Cardiac muscle cell (in vitro differentiated cells and primary cell): ENCODE data around the gene SV2B. TPM values are rescaled to one million over a fixed set of nuclear protein-coding genes. Genes with fewer than 3 reads are reported as not detected.

Experiments
- DNase-seq, 2 donors: peaks; one replicate each; pipeline versions ENCODE4 v3.0.0 to v3.0.0-alpha.2; 2010 to 2017; ENCODE audit warnings: low read depth in 1 of 2, low spot score in 1 of 2
- H3K27ac ChIP-seq: fragments of 200-600 bp; sonication (generic); 2 replicates; pipeline ENCODE4 v1.5.1; 2016
- H3K27me3 ChIP-seq: fragments of 200-600 bp; sonication (generic); 2 replicates; pipeline ENCODE4 v1.6.0; 2016; ENCODE audit warnings: control low read depth
- H3K36me3 ChIP-seq: fragments of 200-600 bp; sonication (generic); 2 replicates; pipeline ENCODE4 v1.5.1; 2016; ENCODE audit warnings: control low read depth
- H3K4me1 ChIP-seq: fragments of 200-600 bp; sonication (generic); 2 replicates; pipeline ENCODE4 v1.8.1; 2017; ENCODE audit warnings: low read depth, mild to moderate bottlenecking, mixed run types
- H3K4me3 ChIP-seq: fragments of 200-600 bp; sonication (generic); 2 replicates; pipeline ENCODE4 v1.5.1; 2016; ENCODE audit warnings: mild to moderate bottlenecking
- H3K9me3 ChIP-seq: fragments of 200-600 bp; sonication (generic); 2 replicates; pipeline ENCODE4 v1.5.1; 2017; ENCODE audit warnings: low read depth, mild to moderate bottlenecking, control low read depth
- CTCF ChIP-seq: IDR thresholded peaks from 2 replicates; pipeline ENCODE4 v1.5.1; 2012; ENCODE audit warnings: low read depth, mild to moderate bottlenecking, low read length
- polyA plus RNA-seq: library from polyadenylated mRNA; unstranded; fragments of >200 nt; fragmentation: Nextera tagmentation; extraction: Ambion mirVana; gene quantifications from 2 replicates; pipeline ENCODE4 v1.2.1, GENCODE V29; 2016
- total RNA-seq: library from RNA; depleted of rRNA; stranded (reverse); fragments of >200 nt; gene quantifications from 2 replicates; pipeline ENCODE4 v1.2.3, GENCODE V29; 2016

Gene SV2B
- total and polyA plus RNA-seq, 2 experiments from 2014 or later = 0.03 to 0.32 TPM

- peak in 1 of 2 donors; percentile 30 for DNase-seq
- Histone ChIP-seq H3K4me3 (no peak overlapping the region), H3K36me3 (no peaks in the 10 kb centered on the region), H3K27me3 (no peaks in the 10 kb centered on the region), H3K9me3 (no peaks in the 10 kb centered on the region), H3K27ac (no peak overlapping the region), H3K4me1 (peaks cover 10% of the 10 kb centered on the region)
- TF ChIP-seq CTCF = no peak
Measured at GRCh38 chr15:91294795-91295194, 194.7 kb downstream of the SV2B start.

GRCh38 chr15:91298101-91298500 lies 198.0 kb downstream of the SV2B start:
- DNase-seq = no peak
- no peak for TF ChIP-seq CTCF
- Histone ChIP-seq H3K36me3 (no peaks in the 10 kb centered on the region), H3K4me1 (peaks cover 10% of the 10 kb centered on the region), H3K4me3 (no peak overlapping the region), H3K9me3 (no peaks in the 10 kb centered on the region), H3K27me3 (peaks cover 11% of the 10 kb centered on the region), H3K27ac (no peak overlapping the region)

GRCh38 chr15:91302588-91303439 lies 202.8 kb downstream of the SV2B start:
- H3K27ac ChIP-seq = no peak overlapping the region
- DNase-seq = peak; percentile 77 to 84

GRCh38 chr15:91304210-91304609 lies 204.2 kb downstream of the SV2B start:
- H3K27me3 ChIP-seq = peaks cover 11% of the 10 kb centered on the region
- no peak for TF ChIP-seq CTCF
- H3K36me3 ChIP-seq = no peaks in the 10 kb centered on the region

More at GRCh38 chr15:91302588-91303439, 202.8 kb downstream of the SV2B start:
- Histone ChIP-seq H3K4me3 (no peak overlapping the region), H3K27me3 (peaks cover 11% of the 10 kb centered on the region), H3K4me1 (no peaks in the 10 kb centered on the region), H3K9me3 (no peaks in the 10 kb centered on the region), H3K36me3 (no peaks in the 10 kb centered on the region)
- TF ChIP-seq CTCF = peak; percentile 69

GRCh38 chr15:91304786-91305185 lies 204.7 kb downstream of the SV2B start:
- no peak overlapping the region for H3K4me3 ChIP-seq
- H3K4me1 ChIP-seq = no peaks in the 10 kb centered on the region
- peaks cover 11% of the 10 kb centered on the region for H3K27me3 ChIP-seq
- no peaks in the 10 kb centered on the region for H3K9me3 ChIP-seq
- no peak for TF ChIP-seq CTCF
- H3K36me3 ChIP-seq = no peaks in the 10 kb centered on the region
- no peak for DNase-seq
- H3K27ac ChIP-seq = no peak overlapping the region

More at GRCh38 chr15:91304210-91304609, 204.2 kb downstream of the SV2B start:
- Histone ChIP-seq H3K4me3 (no peak overlapping the region), H3K4me1 (no peaks in the 10 kb centered on the region), H3K27ac (no peak overlapping the region), H3K9me3 (no peaks in the 10 kb centered on the region)
- no peak for DNase-seq
